GM19395 (cell line): ENCODE measurements around the gene STARD9.
"Not testable (repeated sequence)": the region's sequence is repeated elsewhere in the genome, so short reads cannot be mapped to it uniquely, and the experiment has no call there.

Source experiments
- ATAC-seq: cut with Tn5 transposase; IDR thresholded peaks from one replicate; pipeline ENCODE4 v1.9.1; 2021; ENCODE audit warnings: mild to moderate bottlenecking, moderate library complexity; ENCODE audit not compliant: unreplicated experiment

Gene STARD9

GRCh38 chr15:42575188-42576039 lies at the start of gene STARD9:
STARD9 (plus strand) TSS chr15:42575606; CDS start chr15:42575716, 110 bp downstream.
- peak; percentile 88 for ATAC-seq

- ATAC-seq = no peak
These were observed 46.4 kb upstream of the STARD9 start for GRCh38 chr15:42528970-42529369.

GRCh38 chr15:42533246-42533645 lies 42.2 kb upstream of the STARD9 start:
- no peak for ATAC-seq

GRCh38 chr15:42544853-42545629 lies 30.4 kb upstream of the STARD9 start:
- ATAC-seq = no peak

- ATAC-seq = peak; percentile 16
These were observed 27.5 kb upstream of the STARD9 start for GRCh38 chr15:42547918-42548248.

GRCh38 chr15:42548249-42549031 lies 27.0 kb upstream of the STARD9 start, which contains the start of the genes HAUS2 and LRRC57:
HAUS2 (plus strand) TSS chr15:42548838; CDS start chr15:42548873, 35 bp downstream.
LRRC57 (minus strand) TSS chr15:42548793; CDS start chr15:42548434, 359 bp downstream.
- ATAC-seq = peak; percentile 84

- peak; percentile 47 for ATAC-seq
These were observed 26.3 kb upstream of the STARD9 start for GRCh38 chr15:42549032-42549491.

GRCh38 chr15:42549741-42550392 lies 25.5 kb upstream of the STARD9 start:
- ATAC-seq = no peak

- ATAC-seq = no peak
These were observed 21.9 kb upstream of the STARD9 start for GRCh38 chr15:42553554-42553953.

- ATAC-seq = not testable (repeated sequence)
These were observed 18.7 kb upstream of the STARD9 start for GRCh38 chr15:42556550-42557207.

GRCh38 chr15:42558739-42559138 lies 16.7 kb upstream of the STARD9 start:
- ATAC-seq = no peak

GRCh38 chr15:42576040-42576594 lies 711 bp downstream of the STARD9 start:
- ATAC-seq = no peak

GRCh38 chr15:42576776-42577175 lies 1.4 kb downstream of the STARD9 start:
- ATAC-seq = no peak

- no peak for ATAC-seq
These were observed 2.2 kb downstream of the STARD9 start for GRCh38 chr15:42577514-42578031.

GRCh38 chr15:42578984-42579537 lies 3.7 kb downstream of the STARD9 start:
- ATAC-seq = no peak

GRCh38 chr15:42581272-42581730 lies 5.9 kb downstream of the STARD9 start:
- peak; percentile 74 for ATAC-seq

- ATAC-seq = no peak
These were observed 7.4 kb downstream of the STARD9 start for GRCh38 chr15:42582569-42583375.
